Dedifferentiated amniotic fluid mesenchymal stem cell (primary cell): ENCODE measurements around the gene GFOD2.

Experiments used
- DNase-seq: peaks from one replicate; pipeline ENCODE4 v3.0.0-alpha.2; 2016; ENCODE audit errors: extremely low spot score

GFOD2 gene

GRCh38 chr16:67641779-67642708 lies 77.1 kb downstream of the GFOD2 start:
- DNase-seq: no peak

GRCh38 chr16:67637625-67638024 lies 81.5 kb downstream of the GFOD2 start:
- no peak for DNase-seq

- no peak for DNase-seq
Measured at GRCh38 chr16:67636713-67637112, 82.4 kb downstream of the GFOD2 start.

GRCh38 chr16:67632415-67633172 lies 86.5 kb downstream of the GFOD2 start:
- no peak for DNase-seq

- no peak for DNase-seq
Measured at GRCh38 chr16:67628216-67628615, 90.9 kb downstream of the GFOD2 start.
